PC-9 (cell line): ENCODE data around the gene RNF149. TPM values are rescaled to one million over a fixed set of nuclear protein-coding genes. Genes with fewer than 3 reads are reported as not detected.
"Not testable (repeated sequence)": the region's sequence is repeated elsewhere in the genome, so short reads cannot be mapped to it uniquely, and the experiment has no call there.

ENCODE experiments used
- BruUV-seq: library from RNA; stranded (reverse); fragments of 400-500 nt; replicated peaks from 2 replicates; lab custom pipeline; 2021; lab: Mats Ljungman, UMichigan
- CTCF ChIA-PET: fragments of 300-600 bp; sonication (Branson Sonifier 250); formaldehyde crosslinking; loops from one replicate; lab custom pipeline; 2022; ENCODE audit warnings: antibody characterized with exemption; lab: Charles Lee
- POLR2A ChIA-PET: fragments of 300-600 bp; sonication (Branson Sonifier 250); formaldehyde crosslinking; loops from one replicate; lab custom pipeline; 2022; ENCODE audit warnings: antibody characterized with exemption; ENCODE audit not compliant: unreplicated experiment; lab: Charles Lee
- DNase-seq, 2 experiments: peaks; one replicate each; pipeline versions ENCODE4 v3.0.0 to v3.0.0-alpha.2; 2015 to 2022; ENCODE audit warnings: mixed read lengths in 1 of 2
- H2AFZ ChIP-seq: fragments of 200-600 bp; sonication (generic); 2 replicates; pipeline ENCODE4 v1.8.1; 2017; ENCODE audit warnings: antibody characterized with exemption
- H3F3A ChIP-seq: fragments of 200-600 bp; sonication (generic); 2 replicates; pipeline ENCODE4 v1.8.1; 2017; ENCODE audit warnings: antibody characterized with exemption, mild to moderate bottlenecking, low read depth; ENCODE audit not compliant: insufficient read depth
- H3K27ac ChIP-seq: fragments of 200-600 bp; sonication (generic); 2 replicates; pipeline ENCODE4 v1.6.1; 2016; ENCODE audit warnings: mixed run types
- H3K27me3 ChIP-seq: fragments of 200-600 bp; sonication (generic); 2 replicates; pipeline ENCODE4 v1.6.1; 2016; ENCODE audit warnings: low read depth, mixed run types; ENCODE audit not compliant: insufficient read depth
- H3K36me3 ChIP-seq: fragments of 200-600 bp; sonication (generic); 2 replicates; pipeline ENCODE4 v1.6.1; 2016; ENCODE audit warnings: low read depth, mixed run types
- H3K4me1 ChIP-seq: fragments of 200-600 bp; sonication (generic); replicated peaks from 2 replicates; pipeline ENCODE4 v1.6.1; 2016; ENCODE audit warnings: mixed run types; ENCODE audit not compliant: insufficient read depth
- H3K4me2 ChIP-seq: fragments of 200-600 bp; sonication (generic); 2 replicates; pipeline ENCODE4 v1.6.1; 2017; ENCODE audit warnings: mixed run types
- H3K4me3 ChIP-seq: fragments of 200-600 bp; sonication (generic); 2 replicates; pipeline ENCODE4 v1.6.1; 2016; ENCODE audit warnings: mixed run types
- H3K79me2 ChIP-seq: fragments of 200-600 bp; sonication (generic); 2 replicates; pipeline ENCODE4 v1.6.1; 2017; ENCODE audit warnings: low read depth, mixed run types
- H3K9me2 ChIP-seq: fragments of 200-600 bp; sonication (generic); 2 replicates; pipeline ENCODE4 v1.8.1; 2017; ENCODE audit warnings: mild to moderate bottlenecking; ENCODE audit not compliant: insufficient read depth
- H3K9me3 ChIP-seq: fragments of 200-600 bp; sonication (generic); 2 replicates; pipeline ENCODE4 v1.8.1; 2016; ENCODE audit warnings: low read depth; ENCODE audit not compliant: insufficient read depth
- H4K20me1 ChIP-seq: fragments of 200-600 bp; sonication (generic); 2 replicates; pipeline ENCODE4 v1.8.1; 2017; ENCODE audit not compliant: insufficient read depth
- EZH2 ChIP-seq: fragments of 200-600 bp; sonication (generic); IDR thresholded peaks from 2 replicates; pipeline ENCODE4 v1.8.0; 2017; ENCODE audit warnings: antibody characterized with exemption, low read depth
- intact Hi-C: fragments of 100-400 bp; cut with micrococcal nuclease; formaldehyde crosslinking; loops from one replicate; pipeline ENCODE4 v1.10.0; 2022; ENCODE audit not compliant: unreplicated experiment
- total RNA-seq: library from RNA; stranded (reverse); gene quantifications from 2 replicates; pipeline ENCODE4 v1.2.3, GENCODE V29; 2021
- TF ChIP-seq, protein P1 (sequence below): fragments of 200-600 bp; sonication (generic); conservative IDR thresholded peaks from 2 replicates; pipeline ENCODE4 v1.6.1; 2017; ENCODE audit warnings: mixed run types, antibody characterized with exemption, mild to moderate bottlenecking, moderate library complexity

RNF149 gene
- total RNA-seq, 1 experiment from 2014 or later, result 58.6 TPM

DNA sequence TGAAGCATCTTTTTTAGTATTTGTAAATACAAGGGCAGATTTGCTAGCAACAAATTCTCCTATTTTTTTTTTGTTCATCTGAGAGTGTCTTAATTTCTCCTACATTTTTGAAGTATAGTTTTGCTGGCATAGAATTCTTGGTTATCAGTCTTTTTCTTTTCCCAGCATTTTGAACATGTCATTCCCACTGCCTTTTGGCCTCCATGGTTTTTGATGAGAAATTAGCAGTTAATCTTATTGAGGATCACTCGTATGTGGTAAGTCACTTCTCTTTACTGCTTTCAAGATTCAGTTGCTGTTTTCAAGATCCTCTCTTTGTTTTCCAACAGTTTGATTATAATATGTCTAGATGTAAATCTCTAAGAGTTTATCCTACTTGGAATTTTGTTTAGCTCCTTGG lies 16.9 kb upstream of the RNF149 start:
- DNase-seq, result no peak
- CTCF ChIA-PET, result no interaction called here
- no peaks in the 10 kb centered on the region for H3K9me2 ChIP-seq
- BruUV-seq, result no TSS peak
- peaks cover 15% of the 10 kb centered on the region; the same call in 1 of the 2 replicates for H3K9me3 ChIP-seq
- TF ChIP-seq EZH2, result no peak
- TF ChIP-seq, protein P1, sequence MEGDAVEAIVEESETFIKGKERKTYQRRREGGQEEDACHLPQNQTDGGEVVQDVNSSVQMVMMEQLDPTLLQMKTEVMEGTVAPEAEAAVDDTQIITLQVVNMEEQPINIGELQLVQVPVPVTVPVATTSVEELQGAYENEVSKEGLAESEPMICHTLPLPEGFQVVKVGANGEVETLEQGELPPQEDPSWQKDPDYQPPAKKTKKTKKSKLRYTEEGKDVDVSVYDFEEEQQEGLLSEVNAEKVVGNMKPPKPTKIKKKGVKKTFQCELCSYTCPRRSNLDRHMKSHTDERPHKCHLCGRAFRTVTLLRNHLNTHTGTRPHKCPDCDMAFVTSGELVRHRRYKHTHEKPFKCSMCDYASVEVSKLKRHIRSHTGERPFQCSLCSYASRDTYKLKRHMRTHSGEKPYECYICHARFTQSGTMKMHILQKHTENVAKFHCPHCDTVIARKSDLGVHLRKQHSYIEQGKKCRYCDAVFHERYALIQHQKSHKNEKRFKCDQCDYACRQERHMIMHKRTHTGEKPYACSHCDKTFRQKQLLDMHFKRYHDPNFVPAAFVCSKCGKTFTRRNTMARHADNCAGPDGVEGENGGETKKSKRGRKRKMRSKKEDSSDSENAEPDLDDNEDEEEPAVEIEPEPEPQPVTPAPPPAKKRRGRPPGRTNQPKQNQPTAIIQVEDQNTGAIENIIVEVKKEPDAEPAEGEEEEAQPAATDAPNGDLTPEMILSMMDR, result no peak
- intact Hi-C loops, result no loop called here
- H3K79me2 ChIP-seq, result no peaks in the 10 kb centered on the region
- H4K20me1 ChIP-seq, result no peaks in the 10 kb centered on the region
- H3K4me2 ChIP-seq, result no peak overlapping the region
- no peaks in the 10 kb centered on the region for H3K27me3 ChIP-seq
- no peak overlapping the region for H3K27ac ChIP-seq
- H3F3A ChIP-seq, result peaks cover 40% of the 10 kb centered on the region
- 0 out of 2 replicates have a peak, but pooled peaks cover 10% of the 10 kb centered on the region for H3K36me3 ChIP-seq
- no peak overlapping the region for H3K4me3 ChIP-seq
- H2AFZ ChIP-seq, result no peak overlapping the region
- H3K4me1 ChIP-seq, result peaks cover 37% of the 10 kb centered on the region
- POLR2A ChIA-PET, result no interaction called here

DNA sequence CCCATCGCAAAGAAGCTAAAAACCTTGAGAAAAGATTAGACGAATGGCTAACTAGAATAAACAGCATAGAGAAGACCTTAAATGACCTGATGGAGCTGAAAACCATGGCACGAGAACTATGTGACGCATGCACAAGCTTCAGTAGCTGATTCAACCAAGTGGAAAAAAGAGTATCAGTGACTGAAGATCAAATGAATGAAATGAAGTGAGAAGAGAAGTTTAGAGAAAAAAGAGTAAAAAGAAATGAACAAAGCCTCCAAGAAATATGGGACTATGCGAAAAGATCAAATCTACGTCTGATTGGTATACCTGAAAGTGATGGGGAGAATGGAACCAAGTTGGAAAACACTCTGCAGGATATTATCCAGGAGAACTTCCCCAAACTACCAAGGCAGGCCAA lies 8.1 kb upstream of the RNF149 start:
- H3K4me3 ChIP-seq, H3K27ac ChIP-seq, H3K79me2 ChIP-seq, H2AFZ ChIP-seq, H3K27me3 ChIP-seq, H3K36me3 ChIP-seq, H3K4me1 ChIP-seq, DNase-seq, H3K9me3 ChIP-seq, POLR2A ChIA-PET, intact Hi-C loops, H3K9me2 ChIP-seq, H3K4me2 ChIP-seq, CTCF ChIA-PET, BruUV-seq, H4K20me1 ChIP-seq, H3F3A ChIP-seq: not testable (repeated sequence)

DNA sequence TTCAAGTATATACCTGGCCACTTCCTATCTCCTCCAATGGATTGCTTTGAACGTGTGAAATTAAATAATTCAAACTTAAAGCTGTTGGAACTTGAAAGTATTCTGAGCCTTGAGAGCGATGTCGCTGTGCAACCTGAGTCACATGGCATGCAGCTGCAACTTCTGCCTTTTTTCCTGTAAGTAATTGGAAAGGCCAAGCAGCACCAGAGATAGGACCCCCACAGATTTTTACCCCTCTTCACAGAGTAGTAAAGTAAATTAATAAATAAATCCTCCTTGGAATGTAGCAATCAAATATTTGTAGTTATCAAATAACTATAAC lies 3.2 kb upstream of the RNF149 start:
- no peaks in the 10 kb centered on the region for H3K36me3 ChIP-seq
- H3K79me2 ChIP-seq, result peaks cover 19% of the 10 kb centered on the region
- H3K27me3 ChIP-seq, result no peaks in the 10 kb centered on the region
- TF ChIP-seq, protein P1, result no peak
- TF ChIP-seq EZH2, result no peak
- intact Hi-C loops, result no loop called here
- H3K9me2 ChIP-seq, result no peaks in the 10 kb centered on the region
- no peak overlapping the region for H3K4me3 ChIP-seq
- no peaks in the 10 kb centered on the region for H3K9me3 ChIP-seq
- peaks cover 18% of the 10 kb centered on the region for H3K4me1 ChIP-seq
- ChIA-PET CTCF (no interaction called here), POLR2A (interaction anchor here (0.6 kb wide), 1 partner anchor 23 kb away, joined by 4 read pairs; no protein-coding TSS in a partner anchor)
- no peak overlapping the region for H2AFZ ChIP-seq
- no peak for DNase-seq
- no TSS peak for BruUV-seq
- H3K27ac ChIP-seq, result no peak overlapping the region
- peak overlapping the region; percentile 12 for H3K4me2 ChIP-seq
- H4K20me1 ChIP-seq, result peaks cover 1% of the 10 kb centered on the region
- peaks cover 9% of the 10 kb centered on the region for H3F3A ChIP-seq
